ENCODE data around the gene CSRNP3. TPM values are rescaled to one million over a fixed set of nuclear protein-coding genes. Genes with fewer than 3 reads are reported as not detected.

The CSRNP3 gene
- polyA plus RNA-seq, 1 donor (not counting 4 experiments of a cell fraction or from before 2014, with no cell fraction given): 0.87 TPM

DNA sequence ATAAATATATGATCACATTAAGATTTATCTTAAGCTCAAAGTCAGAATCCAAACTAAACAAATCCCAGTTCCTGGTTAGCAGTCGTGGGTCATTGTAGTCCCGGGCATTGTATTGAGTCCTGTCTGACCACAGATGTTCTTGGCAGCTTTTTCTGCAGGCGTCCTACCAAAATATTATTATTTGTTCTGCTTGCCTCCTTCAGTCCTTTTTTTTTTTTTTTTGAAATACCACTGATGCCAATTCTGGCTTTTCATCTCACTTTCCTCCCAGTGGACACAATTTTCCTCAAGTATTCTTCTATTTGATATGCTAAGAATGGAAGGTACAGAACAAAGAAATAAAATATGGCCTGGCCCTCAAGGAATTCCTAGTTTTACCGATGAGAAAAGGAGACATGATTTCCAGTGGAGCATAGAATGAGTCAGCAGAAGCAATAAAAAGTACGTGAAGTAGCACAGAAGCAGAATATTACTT is 151.6 kb downstream of the CSRNP3 start:
- Histone ChIP-seq H3K9ac (ENCODE audit: control insufficient read depth, extremely low read depth, insufficient read depth, low read length) (no peak overlapping the region), H3K4me3 (ENCODE audit: control insufficient read depth in 2 of 3, extremely low read depth in 1 of 3, insufficient read depth in 2 of 3, low read depth in 1 of 3, low read length in 3 of 3) (no peak overlapping the region), H3K36me3 (ENCODE audit: control insufficient read depth in 2 of 2, extremely low read depth in 1 of 2, insufficient read depth in 2 of 2, low read length in 2 of 2) (no peaks in the 10 kb centered on the region), H3K27ac (ENCODE audit: control insufficient read depth, insufficient read depth, low read length) (no peak overlapping the region), H3K9me3 (ENCODE audit: control insufficient read depth, low read depth, low read length) (no peaks in the 10 kb centered on the region), H3K79me2 (ENCODE audit: control insufficient read depth, insufficient read depth, low read length) (no peaks in the 10 kb centered on the region), H4K20me1 (ENCODE audit: control insufficient read depth, extremely low read depth, insufficient read depth, low read length) (no peaks in the 10 kb centered on the region), H3K9me1 (ENCODE audit: control insufficient read depth, extremely low read depth, insufficient read depth, low read length) (no peaks in the 10 kb centered on the region), H3K27me3 (ENCODE audit: control insufficient read depth, extremely low read depth, insufficient read depth, low read length) (no peaks in the 10 kb centered on the region), H2AFZ (ENCODE audit: control insufficient read depth, low read length) (no peak overlapping the region), H3K4me2 (ENCODE audit: control insufficient read depth, extremely low read depth, insufficient read depth, low read depth, low read length) (no peak overlapping the region), H3K4me1 (ENCODE audit: control insufficient read depth, extremely low read depth, insufficient read depth, low read length) (no peaks in the 10 kb centered on the region)
- TF ChIP-seq EZH2 (IDR thresholded peaks at IDR 0.05; ENCODE audit: low read length): no peak
- TF ChIP-seq, protein P1, sequence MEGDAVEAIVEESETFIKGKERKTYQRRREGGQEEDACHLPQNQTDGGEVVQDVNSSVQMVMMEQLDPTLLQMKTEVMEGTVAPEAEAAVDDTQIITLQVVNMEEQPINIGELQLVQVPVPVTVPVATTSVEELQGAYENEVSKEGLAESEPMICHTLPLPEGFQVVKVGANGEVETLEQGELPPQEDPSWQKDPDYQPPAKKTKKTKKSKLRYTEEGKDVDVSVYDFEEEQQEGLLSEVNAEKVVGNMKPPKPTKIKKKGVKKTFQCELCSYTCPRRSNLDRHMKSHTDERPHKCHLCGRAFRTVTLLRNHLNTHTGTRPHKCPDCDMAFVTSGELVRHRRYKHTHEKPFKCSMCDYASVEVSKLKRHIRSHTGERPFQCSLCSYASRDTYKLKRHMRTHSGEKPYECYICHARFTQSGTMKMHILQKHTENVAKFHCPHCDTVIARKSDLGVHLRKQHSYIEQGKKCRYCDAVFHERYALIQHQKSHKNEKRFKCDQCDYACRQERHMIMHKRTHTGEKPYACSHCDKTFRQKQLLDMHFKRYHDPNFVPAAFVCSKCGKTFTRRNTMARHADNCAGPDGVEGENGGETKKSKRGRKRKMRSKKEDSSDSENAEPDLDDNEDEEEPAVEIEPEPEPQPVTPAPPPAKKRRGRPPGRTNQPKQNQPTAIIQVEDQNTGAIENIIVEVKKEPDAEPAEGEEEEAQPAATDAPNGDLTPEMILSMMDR (optimal IDR thresholded peaks at IDR 0.05 in 1 of 3, IDR thresholded peaks at IDR 0.05 in 1 of 3, conservative IDR thresholded peaks at IDR 0.05 in 1 of 3; ENCODE audit: extremely low read depth in 1 of 3, insufficient read depth in 2 of 3, low read length in 3 of 3): no peak
- DNase-seq (ENCODE audit: low read depth, low spot score) (no peak), FAIRE-seq (no peak)
- dilution Hi-C loops (cut with MboI; ENCODE audit: extremely low pct_ligation_motif_present, low sequenced_read_pairs): no loop called here

DNA sequence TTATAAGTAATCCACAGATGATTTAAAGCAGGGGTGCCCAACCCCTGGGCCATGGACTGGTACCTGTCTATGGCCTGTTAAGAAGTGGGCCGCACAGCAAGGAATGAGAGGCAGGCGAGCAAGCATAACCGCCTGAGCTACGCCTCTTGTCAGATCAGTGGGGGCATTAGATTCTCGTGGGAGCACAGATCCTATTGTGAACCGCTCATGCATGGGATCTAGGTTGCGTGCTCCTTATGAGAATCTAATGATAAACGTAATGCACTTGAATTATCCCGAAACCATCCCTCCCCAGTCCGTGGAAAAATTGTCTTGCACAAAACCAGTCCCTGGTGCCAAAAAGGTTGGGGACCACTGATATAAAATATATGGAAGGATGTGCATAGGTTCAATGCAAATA is 153.7 kb downstream of the CSRNP3 start:
- no peak for DNase-seq (ENCODE audit: low read depth, low spot score)
- no peak for FAIRE-seq
- Histone ChIP-seq H3K79me2 (ENCODE audit: control insufficient read depth, insufficient read depth, low read length) (no peaks in the 10 kb centered on the region), H3K9me1 (ENCODE audit: control insufficient read depth, extremely low read depth, insufficient read depth, low read length) (no peaks in the 10 kb centered on the region), H3K9ac (ENCODE audit: control insufficient read depth, extremely low read depth, insufficient read depth, low read length) (no peak overlapping the region), H3K36me3 (ENCODE audit: control insufficient read depth in 2 of 2, extremely low read depth in 1 of 2, insufficient read depth in 2 of 2, low read length in 2 of 2) (no peaks in the 10 kb centered on the region), H4K20me1 (ENCODE audit: control insufficient read depth, extremely low read depth, insufficient read depth, low read length) (no peaks in the 10 kb centered on the region), H3K4me2 (ENCODE audit: control insufficient read depth, extremely low read depth, insufficient read depth, low read depth, low read length) (no peak overlapping the region), H2AFZ (ENCODE audit: control insufficient read depth, low read length) (no peak overlapping the region), H3K4me3 (ENCODE audit: control insufficient read depth in 2 of 3, extremely low read depth in 1 of 3, insufficient read depth in 2 of 3, low read depth in 1 of 3, low read length in 3 of 3) (no peak overlapping the region), H3K4me1 (ENCODE audit: control insufficient read depth, extremely low read depth, insufficient read depth, low read length) (no peaks in the 10 kb centered on the region), H3K27me3 (ENCODE audit: control insufficient read depth, extremely low read depth, insufficient read depth, low read length) (no peaks in the 10 kb centered on the region), H3K9me3 (ENCODE audit: control insufficient read depth, low read depth, low read length) (no peaks in the 10 kb centered on the region), H3K27ac (ENCODE audit: control insufficient read depth, insufficient read depth, low read length) (no peak overlapping the region)
- dilution Hi-C loops (cut with MboI; ENCODE audit: extremely low pct_ligation_motif_present, low sequenced_read_pairs): no loop called here
- TF ChIP-seq, protein P1 (optimal IDR thresholded peaks at IDR 0.05 in 1 of 3, IDR thresholded peaks at IDR 0.05 in 1 of 3, conservative IDR thresholded peaks at IDR 0.05 in 1 of 3; ENCODE audit: extremely low read depth in 1 of 3, insufficient read depth in 2 of 3, low read length in 3 of 3): no peak
- TF ChIP-seq EZH2 (IDR thresholded peaks at IDR 0.05; ENCODE audit: low read length): no peak
